Panc1 (cell line): ENCODE data around the gene DLGAP4. TPM values are rescaled to one million over a fixed set of nuclear protein-coding genes. Genes with fewer than 3 reads are reported as not detected.

Source experiments
- ATAC-seq: fragments of 200-7000 bp; cut with Tn5 transposase; 2 replicates; pipeline ENCODE4 v1.9.1; 2020; ENCODE audit warnings: mild to moderate bottlenecking, moderate library complexity
- BruUV-seq: library from RNA; stranded (reverse); fragments of 400-500 nt; replicated peaks from 2 replicates; lab custom pipeline; 2021; lab: Mats Ljungman, UMichigan
- CTCF ChIA-PET: fragments of 300-600 bp; sonication (Branson Sonifier 250); formaldehyde crosslinking; loops from one replicate; lab custom pipeline; 2022; ENCODE audit warnings: antibody characterized with exemption; lab: Charles Lee
- POLR2A ChIA-PET: fragments of 300-600 bp; sonication (Branson Sonifier 250); formaldehyde crosslinking; loops from one replicate; lab custom pipeline; 2022; ENCODE audit warnings: antibody characterized with exemption; lab: Charles Lee
- DNase-seq: peaks from one replicate; pipeline ENCODE4 v3.0.0-alpha.2; 2010; ENCODE audit warnings: low read depth, low spot score
- H3K27ac ChIP-seq: 2 replicates; pipeline ENCODE4 v1.5.1; 2011; ENCODE audit warnings: mild to moderate bottlenecking, low read length, inconsistent platforms
- H3K27me3 ChIP-seq: fragments of 200-500 bp; sonication (Bioruptor generic); 2 replicates; pipeline ENCODE4 v1.6.0; 2014; ENCODE audit warnings: low read length, inconsistent platforms; ENCODE audit not compliant: control insufficient read depth, insufficient read depth
- H3K36me3 ChIP-seq: fragments of 200-500 bp; sonication (Bioruptor generic); 2 replicates; pipeline ENCODE4 v1.5.1; 2014; ENCODE audit warnings: inconsistent platforms, mild to moderate bottlenecking, low read length, moderate library complexity; ENCODE audit not compliant: control insufficient read depth, insufficient read depth
- H3K4me1 ChIP-seq: 2 replicates; pipeline ENCODE4 v1.5.1; 2011; ENCODE audit warnings: inconsistent platforms, mild to moderate bottlenecking, low read length, moderate library complexity; ENCODE audit not compliant: control insufficient read depth, insufficient read depth
- H3K4me3 ChIP-seq, 2 experiments: 2 replicates each; pipeline ENCODE4 v1.5.1; 2011 to 2012; ENCODE audit warnings: low read depth in 2 of 2, low read length in 2 of 2, mild to moderate bottlenecking in 2 of 2, inconsistent platforms in 1 of 2, moderate library complexity in 1 of 2
- H3K9me3 ChIP-seq: fragments of 200-500 bp; sonication (Bioruptor generic); 2 replicates; pipeline ENCODE4 v1.5.1; 2014; ENCODE audit warnings: low read depth, mild to moderate bottlenecking, inconsistent platforms, low read length, moderate library complexity; ENCODE audit not compliant: control insufficient read depth, insufficient read depth
- CTCF ChIP-seq: fragments of 450-650 bp; IDR thresholded peaks from 2 replicates; pipeline ENCODE4 v1.5.1; 2017; ENCODE audit warnings: mild to moderate bottlenecking
- POLR2AphosphoS5 ChIP-seq: IDR thresholded peaks from 2 replicates; pipeline ENCODE4 v1.6.1; 2012; ENCODE audit warnings: mild to moderate bottlenecking, low read depth, low read length, moderate library complexity
- REST ChIP-seq, 2 experiments: IDR thresholded peaks; 2 replicates each; pipeline ENCODE4 v1.6.1; 2011 to 2012; ENCODE audit warnings: low read depth in 2 of 2, control low read depth in 1 of 2, low read length in 1 of 2, mild to moderate bottlenecking in 1 of 2, moderate library complexity in 1 of 2; ENCODE audit not compliant: insufficient read depth in 1 of 2
- SIN3A ChIP-seq: IDR thresholded peaks from 2 replicates; pipeline ENCODE4 v1.6.1; 2012; ENCODE audit warnings: low read depth, mild to moderate bottlenecking, low read length, moderate library complexity, borderline replicate concordance; ENCODE audit not compliant: insufficient read depth
- TCF7L2 ChIP-seq: IDR thresholded peaks from 2 replicates; pipeline ENCODE4 v1.6.1; 2011; ENCODE audit warnings: mild to moderate bottlenecking, low read depth, low read length, inconsistent platforms
- in situ Hi-C: cut with HindIII; loops from 2 replicates; pipeline ENCODE4 v1.10.0; 2016; ENCODE audit warnings: low sequenced_read_pairs, low pct_unique_long_range_greater_than_20kb
- intact Hi-C: fragments of 100-400 bp; cut with micrococcal nuclease; formaldehyde crosslinking; loops from one replicate; pipeline ENCODE4 v1.10.0; 2022; ENCODE audit not compliant: unreplicated experiment
- total RNA-seq: library from RNA; stranded (reverse); gene quantifications from one replicate; pipeline ENCODE4 v1.2.1, GENCODE V29; 2021; ENCODE audit not compliant: unreplicated experiment

Gene DLGAP4
- total RNA-seq, 1 experiment from 2014 or later, result 52.5 TPM

GRCh38 chr20:36390269-36390668 lies 84.1 kb downstream of the DLGAP4 start:
- TF ChIP-seq REST (IDR thresholded peaks at IDR 0.05; ENCODE audit: insufficient read depth in 1 of 2, low read depth in 2 of 2, low read length in 1 of 2) (no peak), POLR2AphosphoS5 (no peak), SIN3A (no peak), CTCF (no peak), TCF7L2 (no peak)
- no peaks in the 10 kb centered on the region for H3K27me3 ChIP-seq
- no peak for ATAC-seq
- ChIA-PET POLR2A (no interaction called here), CTCF (no interaction called here)
- H3K9me3 ChIP-seq, result no peaks in the 10 kb centered on the region
- H3K4me1 ChIP-seq, result no peaks in the 10 kb centered on the region; the same call in 1 of the 2 replicates
- intact Hi-C loops (no loop called here), in situ Hi-C loops (no loop called here)
- DNase-seq, result no peak
- H3K4me3 ChIP-seq, result no peak overlapping the region
- no peaks in the 10 kb centered on the region for H3K36me3 ChIP-seq
- BruUV-seq, result no TSS peak
- H3K27ac ChIP-seq, result no peak overlapping the region

GRCh38 chr20:36390719-36391415 lies 84.7 kb downstream of the DLGAP4 start:
- Histone ChIP-seq H3K9me3 (no peaks in the 10 kb centered on the region), H3K4me1 (no peaks in the 10 kb centered on the region; the same call in 1 of the 2 replicates), H3K4me3 (no peak overlapping the region), H3K27me3 (no peaks in the 10 kb centered on the region), H3K36me3 (no peaks in the 10 kb centered on the region), H3K27ac (no peak overlapping the region)
- DNase-seq (no peak), ATAC-seq (no peak)
- CTCF ChIA-PET, result no interaction called here
- TF ChIP-seq POLR2AphosphoS5 (no peak), CTCF (no peak), REST (IDR thresholded peaks at IDR 0.05; ENCODE audit: insufficient read depth in 1 of 2, low read depth in 2 of 2, low read length in 1 of 2) (no peak), TCF7L2 (no peak), SIN3A (no peak)
- POLR2A ChIA-PET, result no interaction called here
- intact Hi-C loops (no loop called here), in situ Hi-C loops (no loop called here)
- no TSS peak for BruUV-seq
